ENCODE data around the gene TAS2R60.

DNA sequence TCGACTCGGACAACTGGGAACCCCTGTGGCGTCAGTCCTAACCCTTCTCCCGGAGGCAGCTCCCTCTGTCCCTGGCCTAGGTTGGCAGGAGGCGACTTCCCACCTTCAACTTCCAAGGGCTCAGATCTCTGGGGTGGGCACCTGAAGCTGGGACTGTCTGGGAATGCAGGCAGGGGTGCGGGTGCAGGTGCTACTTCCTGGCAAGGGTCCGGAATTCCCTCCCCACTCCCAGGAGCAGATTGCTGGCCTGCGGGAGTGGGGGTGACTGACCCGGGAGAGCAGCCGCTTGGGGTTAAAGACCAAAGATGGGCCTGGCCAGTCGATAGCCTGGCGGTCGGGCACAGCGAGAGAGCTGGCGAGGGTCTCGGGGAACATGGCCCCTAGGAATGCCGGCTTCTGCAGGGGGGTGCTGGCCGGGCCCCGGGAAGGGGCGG is 35.0 kb upstream of the TAS2R60 start:
- TF ChIP-seq, protein P1, sequence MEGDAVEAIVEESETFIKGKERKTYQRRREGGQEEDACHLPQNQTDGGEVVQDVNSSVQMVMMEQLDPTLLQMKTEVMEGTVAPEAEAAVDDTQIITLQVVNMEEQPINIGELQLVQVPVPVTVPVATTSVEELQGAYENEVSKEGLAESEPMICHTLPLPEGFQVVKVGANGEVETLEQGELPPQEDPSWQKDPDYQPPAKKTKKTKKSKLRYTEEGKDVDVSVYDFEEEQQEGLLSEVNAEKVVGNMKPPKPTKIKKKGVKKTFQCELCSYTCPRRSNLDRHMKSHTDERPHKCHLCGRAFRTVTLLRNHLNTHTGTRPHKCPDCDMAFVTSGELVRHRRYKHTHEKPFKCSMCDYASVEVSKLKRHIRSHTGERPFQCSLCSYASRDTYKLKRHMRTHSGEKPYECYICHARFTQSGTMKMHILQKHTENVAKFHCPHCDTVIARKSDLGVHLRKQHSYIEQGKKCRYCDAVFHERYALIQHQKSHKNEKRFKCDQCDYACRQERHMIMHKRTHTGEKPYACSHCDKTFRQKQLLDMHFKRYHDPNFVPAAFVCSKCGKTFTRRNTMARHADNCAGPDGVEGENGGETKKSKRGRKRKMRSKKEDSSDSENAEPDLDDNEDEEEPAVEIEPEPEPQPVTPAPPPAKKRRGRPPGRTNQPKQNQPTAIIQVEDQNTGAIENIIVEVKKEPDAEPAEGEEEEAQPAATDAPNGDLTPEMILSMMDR (IDR thresholded peaks at IDR 0.05), result no peak
- no peak for TF ChIP-seq POLR2A (IDR thresholded peaks at IDR 0.05)

Data from lower leg skin (tissue), 3 donors.